ENCODE measurements around the gene RAB11FIP5.

RAB11FIP5 gene

GRCh38 chr2:73112913-73113854 is at the start of gene RAB11FIP5:
Gene RAB11FIP5, minus strand, starts transcription at chr2:73112948. Its CDS starts 171 bp downstream, at chr2:73112777.
- Histone ChIP-seq H3K36me3 (ENCODE audit: control insufficient read depth, insufficient read depth, low read length) (no peaks in the 10 kb centered on the region), H3K9ac (ENCODE audit: low read depth, low read length) (peak within 1 kb of the TSS; percentile 70), H3K4me3 (ENCODE audit: low read depth, low read length) (peak within 1 kb of the TSS; percentile 77), H3K9me3 (ENCODE audit: control insufficient read depth, insufficient read depth, low read length) (no peaks in the 10 kb centered on the region), H3K4me1 (ENCODE audit: control insufficient read depth, insufficient read depth, low read length) (peaks cover 7% of the 10 kb centered on the region), H3K27me3 (ENCODE audit: control insufficient read depth, insufficient read depth, low read length) (peaks cover 8% of the 10 kb centered on the region)

GRCh38 chr2:73156539-73157124 is 43.9 kb upstream of the RAB11FIP5 start:
- Histone ChIP-seq H3K27me3 (ENCODE audit: control insufficient read depth, insufficient read depth, low read length) (peaks cover 21% of the 10 kb centered on the region), H3K9me3 (ENCODE audit: control insufficient read depth, insufficient read depth, low read length) (no peaks in the 10 kb centered on the region), H3K36me3 (ENCODE audit: control insufficient read depth, insufficient read depth, low read length) (no peaks in the 10 kb centered on the region), H3K4me3 (ENCODE audit: low read depth, low read length) (peak overlapping the region; percentile 53), H3K9ac (ENCODE audit: low read depth, low read length) (no peak overlapping the region), H3K4me1 (ENCODE audit: control insufficient read depth, insufficient read depth, low read length) (no peaks in the 10 kb centered on the region)

- Histone ChIP-seq H3K4me1 (ENCODE audit: control insufficient read depth, insufficient read depth, low read length) (no peaks in the 10 kb centered on the region), H3K9me3 (ENCODE audit: control insufficient read depth, insufficient read depth, low read length) (no peaks in the 10 kb centered on the region), H3K4me3 (ENCODE audit: low read depth, low read length) (no peak overlapping the region), H3K9ac (ENCODE audit: low read depth, low read length) (no peak overlapping the region), H3K27me3 (ENCODE audit: control insufficient read depth, insufficient read depth, low read length) (no peaks in the 10 kb centered on the region), H3K36me3 (ENCODE audit: control insufficient read depth, insufficient read depth, low read length) (no peaks in the 10 kb centered on the region)
Observed at GRCh38 chr2:73142937-73143336, 30.2 kb upstream of the RAB11FIP5 start.

- H3K4me3 ChIP-seq (ENCODE audit: low read depth, low read length) = no peak overlapping the region
- no peaks in the 10 kb centered on the region for H3K9me3 ChIP-seq (ENCODE audit: control insufficient read depth, insufficient read depth, low read length)
- no peaks in the 10 kb centered on the region for H3K27me3 ChIP-seq (ENCODE audit: control insufficient read depth, insufficient read depth, low read length)
- no peaks in the 10 kb centered on the region for H3K36me3 ChIP-seq (ENCODE audit: control insufficient read depth, insufficient read depth, low read length)
- no peak overlapping the region for H3K9ac ChIP-seq (ENCODE audit: low read depth, low read length)
- no peaks in the 10 kb centered on the region for H3K4me1 ChIP-seq (ENCODE audit: control insufficient read depth, insufficient read depth, low read length)
Observed at GRCh38 chr2:73141896-73142295, 29.1 kb upstream of the RAB11FIP5 start.

DNA sequence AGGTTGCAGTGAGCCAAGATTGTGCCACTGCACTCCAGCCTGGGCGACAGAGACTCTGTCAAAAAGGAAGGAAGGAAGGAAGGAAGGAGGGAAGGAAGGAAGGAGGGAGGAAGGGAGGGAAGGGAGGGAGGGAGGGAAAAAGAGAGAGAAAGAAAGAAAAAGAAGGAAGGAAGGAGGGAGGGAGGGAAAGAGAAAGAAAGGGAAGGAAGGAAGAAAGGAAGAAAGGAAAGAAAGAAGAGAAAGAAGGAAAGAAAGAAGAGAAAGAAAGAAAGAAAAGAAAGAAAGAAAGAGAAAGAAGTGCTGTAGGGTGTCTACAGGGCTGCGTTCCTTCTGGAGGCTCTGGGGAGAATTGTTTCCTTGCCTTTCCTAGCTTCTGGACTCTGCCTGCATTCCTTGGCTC is 22.5 kb upstream of the RAB11FIP5 start:
- Histone ChIP-seq H3K9me3 (ENCODE audit: control insufficient read depth, insufficient read depth, low read length) (no peaks in the 10 kb centered on the region), H3K36me3 (ENCODE audit: control insufficient read depth, insufficient read depth, low read length) (no peaks in the 10 kb centered on the region), H3K27me3 (ENCODE audit: control insufficient read depth, insufficient read depth, low read length) (no peaks in the 10 kb centered on the region), H3K9ac (ENCODE audit: low read depth, low read length) (no peak overlapping the region), H3K4me3 (ENCODE audit: low read depth, low read length) (no peak overlapping the region), H3K4me1 (ENCODE audit: control insufficient read depth, insufficient read depth, low read length) (no peaks in the 10 kb centered on the region)

DNA sequence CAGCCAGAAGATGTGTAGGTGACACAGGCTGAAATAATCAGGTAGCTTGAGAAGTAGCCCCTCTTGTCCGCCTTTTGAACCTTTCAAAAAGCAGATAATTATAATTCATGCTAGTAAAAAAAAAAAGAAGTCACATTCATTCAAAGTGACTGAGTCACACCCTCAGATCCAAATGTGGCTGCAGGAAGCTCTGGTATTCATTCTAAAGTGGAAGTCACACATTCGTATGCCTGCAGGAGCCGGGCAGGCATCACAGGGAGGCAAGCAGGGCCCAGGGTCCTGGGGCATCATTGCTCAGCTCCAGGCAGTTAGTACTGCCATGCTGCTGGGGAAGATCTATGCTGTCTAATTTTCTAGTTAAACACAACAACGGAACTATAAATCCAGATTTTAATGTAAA is 21.7 kb upstream of the RAB11FIP5 start:
- no peaks in the 10 kb centered on the region for H3K27me3 ChIP-seq (ENCODE audit: control insufficient read depth, insufficient read depth, low read length)
- no peaks in the 10 kb centered on the region for H3K36me3 ChIP-seq (ENCODE audit: control insufficient read depth, insufficient read depth, low read length)
- H3K9ac ChIP-seq (ENCODE audit: low read depth, low read length) = no peak overlapping the region
- H3K4me3 ChIP-seq (ENCODE audit: low read depth, low read length) = no peak overlapping the region
- no peaks in the 10 kb centered on the region for H3K9me3 ChIP-seq (ENCODE audit: control insufficient read depth, insufficient read depth, low read length)
- no peaks in the 10 kb centered on the region for H3K4me1 ChIP-seq (ENCODE audit: control insufficient read depth, insufficient read depth, low read length)

GRCh38 chr2:73133566-73134197 is 20.9 kb upstream of the RAB11FIP5 start:
- no peak overlapping the region for H3K9ac ChIP-seq (ENCODE audit: low read depth, low read length)
- H3K27me3 ChIP-seq (ENCODE audit: control insufficient read depth, insufficient read depth, low read length) = no peaks in the 10 kb centered on the region
- H3K36me3 ChIP-seq (ENCODE audit: control insufficient read depth, insufficient read depth, low read length) = no peaks in the 10 kb centered on the region
- H3K4me1 ChIP-seq (ENCODE audit: control insufficient read depth, insufficient read depth, low read length) = no peaks in the 10 kb centered on the region
- H3K9me3 ChIP-seq (ENCODE audit: control insufficient read depth, insufficient read depth, low read length) = no peaks in the 10 kb centered on the region
- H3K4me3 ChIP-seq (ENCODE audit: low read depth, low read length) = no peak overlapping the region

DNA sequence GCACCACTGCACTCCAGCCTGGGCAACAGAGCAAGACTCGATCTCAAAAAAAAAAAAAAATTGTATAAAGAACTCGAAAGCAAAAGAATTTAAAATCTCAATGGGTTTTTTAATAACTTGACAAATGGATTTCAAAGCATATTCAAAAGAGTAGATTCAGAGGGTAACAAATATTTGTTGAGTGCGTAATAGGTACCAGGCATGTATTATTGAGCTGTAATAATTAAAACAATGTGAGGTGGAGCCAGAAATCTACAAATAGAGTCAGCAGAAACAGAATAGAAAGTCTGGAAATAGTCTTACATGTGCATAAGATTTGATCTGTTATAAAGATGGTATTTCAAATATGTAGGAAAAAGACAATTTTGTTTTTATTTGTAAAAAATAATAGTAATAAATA is 19.1 kb upstream of the RAB11FIP5 start:
- H3K4me1 ChIP-seq (ENCODE audit: control insufficient read depth, insufficient read depth, low read length) = no peaks in the 10 kb centered on the region
- no peaks in the 10 kb centered on the region for H3K36me3 ChIP-seq (ENCODE audit: control insufficient read depth, insufficient read depth, low read length)
- no peaks in the 10 kb centered on the region for H3K9me3 ChIP-seq (ENCODE audit: control insufficient read depth, insufficient read depth, low read length)
- H3K4me3 ChIP-seq (ENCODE audit: low read depth, low read length) = no peak overlapping the region
- no peak overlapping the region for H3K9ac ChIP-seq (ENCODE audit: low read depth, low read length)
- H3K27me3 ChIP-seq (ENCODE audit: control insufficient read depth, insufficient read depth, low read length) = no peaks in the 10 kb centered on the region

GRCh38 chr2:73130790-73131189 is 18.0 kb upstream of the RAB11FIP5 start:
- no peaks in the 10 kb centered on the region for H3K27me3 ChIP-seq (ENCODE audit: control insufficient read depth, insufficient read depth, low read length)
- no peak overlapping the region for H3K9ac ChIP-seq (ENCODE audit: low read depth, low read length)
- H3K4me3 ChIP-seq (ENCODE audit: low read depth, low read length) = no peak overlapping the region
- no peaks in the 10 kb centered on the region for H3K4me1 ChIP-seq (ENCODE audit: control insufficient read depth, insufficient read depth, low read length)
- no peaks in the 10 kb centered on the region for H3K9me3 ChIP-seq (ENCODE audit: control insufficient read depth, insufficient read depth, low read length)
- H3K36me3 ChIP-seq (ENCODE audit: control insufficient read depth, insufficient read depth, low read length) = no peaks in the 10 kb centered on the region

DNA sequence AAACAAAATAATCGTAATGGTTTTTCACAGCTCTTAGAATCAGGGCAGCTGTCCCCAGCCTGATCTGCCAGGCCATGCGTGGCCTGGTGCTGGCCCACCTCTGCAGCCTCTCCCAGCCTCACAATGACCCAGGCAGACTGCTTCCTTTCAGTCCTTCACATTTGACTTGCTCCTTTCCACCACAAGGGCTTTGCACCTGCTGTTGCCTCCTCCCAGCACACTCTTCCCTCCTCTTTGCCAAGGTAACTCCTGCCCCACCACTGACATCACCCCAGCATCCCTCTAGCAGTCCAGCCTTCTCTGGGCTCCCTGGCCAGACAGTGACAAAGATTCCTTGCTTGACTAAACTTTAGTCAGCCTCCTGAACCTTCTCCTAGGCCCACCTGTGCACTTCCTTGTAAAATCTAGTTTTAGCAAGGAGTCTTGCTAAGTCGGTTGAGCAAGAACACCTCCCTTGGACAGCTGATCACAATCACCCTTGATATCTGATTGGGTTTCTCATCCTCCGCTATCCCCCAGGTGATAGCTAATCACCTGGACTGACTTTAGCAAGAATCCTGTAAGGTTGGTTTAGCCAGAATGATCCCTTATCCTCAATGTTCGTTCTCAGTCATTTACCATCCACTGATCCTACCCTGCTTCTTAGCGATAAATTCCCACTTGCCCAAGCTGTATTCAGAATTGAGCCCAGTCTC is 16.2 kb upstream of the RAB11FIP5 start:
- Histone ChIP-seq H3K9ac (ENCODE audit: low read depth, low read length) (no peak overlapping the region), H3K36me3 (ENCODE audit: control insufficient read depth, insufficient read depth, low read length) (no peaks in the 10 kb centered on the region), H3K4me1 (ENCODE audit: control insufficient read depth, insufficient read depth, low read length) (no peaks in the 10 kb centered on the region), H3K4me3 (ENCODE audit: low read depth, low read length) (no peak overlapping the region), H3K9me3 (ENCODE audit: control insufficient read depth, insufficient read depth, low read length) (no peaks in the 10 kb centered on the region), H3K27me3 (ENCODE audit: control insufficient read depth, insufficient read depth, low read length) (no peaks in the 10 kb centered on the region)

- Histone ChIP-seq H3K9ac (ENCODE audit: low read depth, low read length) (no peak overlapping the region), H3K36me3 (ENCODE audit: control insufficient read depth, insufficient read depth, low read length) (no peaks in the 10 kb centered on the region), H3K4me1 (ENCODE audit: control insufficient read depth, insufficient read depth, low read length) (no peaks in the 10 kb centered on the region), H3K4me3 (ENCODE audit: low read depth, low read length) (no peak overlapping the region), H3K9me3 (ENCODE audit: control insufficient read depth, insufficient read depth, low read length) (no peaks in the 10 kb centered on the region), H3K27me3 (ENCODE audit: control insufficient read depth, insufficient read depth, low read length) (no peaks in the 10 kb centered on the region)
Observed at GRCh38 chr2:73122536-73122935, 9.8 kb upstream of the RAB11FIP5 start.
